Osteocyte (in vitro differentiated cells): ENCODE measurements around the gene MARVELD2. TPM values are rescaled to one million over a fixed set of nuclear protein-coding genes. Genes with fewer than 3 reads are reported as not detected.
"Not testable (repeated sequence)": the region's sequence is repeated elsewhere in the genome, so short reads cannot be mapped to it uniquely, and the experiment has no call there.

Experiments used
- DNase-seq: peaks from one replicate; pipeline ENCODE4 v3.0.0; 2021; ENCODE audit warnings: mixed read lengths; ENCODE audit not compliant: unreplicated experiment; ENCODE audit errors: extremely low spot score
- H3K27ac Mint-ChIP-seq: one replicate; pipeline ENCODE4 v1.8.0; 2021; ENCODE audit warnings: mild to moderate bottlenecking, mixed read lengths; ENCODE audit not compliant: unreplicated experiment
- H3K27me3 Mint-ChIP-seq: one replicate; pipeline ENCODE4 v1.8.0; 2021; ENCODE audit warnings: mixed read lengths; ENCODE audit not compliant: unreplicated experiment
- H3K36me3 Mint-ChIP-seq: one replicate; pipeline ENCODE4 v1.8.0; 2021; ENCODE audit warnings: mixed read lengths; ENCODE audit not compliant: unreplicated experiment
- H3K4me1 Mint-ChIP-seq: one replicate; pipeline ENCODE4 v1.8.0; 2021; ENCODE audit warnings: mixed read lengths; ENCODE audit not compliant: unreplicated experiment
- H3K4me3 Mint-ChIP-seq: one replicate; pipeline ENCODE4 v1.8.0; 2021; ENCODE audit warnings: mild to moderate bottlenecking, moderate library complexity, mixed read lengths; ENCODE audit not compliant: unreplicated experiment
- H3K9me3 Mint-ChIP-seq: one replicate; pipeline ENCODE4 v1.8.0; 2021; ENCODE audit warnings: mixed read lengths; ENCODE audit not compliant: unreplicated experiment
- total RNA-seq: library from RNA; stranded (reverse); gene quantifications from 2 replicates; pipeline ENCODE4 v1.2.1, GENCODE V29; 2021
- TF ChIP-seq, protein P1 (sequence below): fragments of 200-600 bp; sonication (generic); IDR thresholded peaks from 2 replicates; pipeline ENCODE4 v1.5.0; 2021; ENCODE audit warnings: antibody characterized with exemption, mild to moderate bottlenecking, moderate library complexity

The MARVELD2 gene
- total RNA-seq, 1 donor from 2014 or later = 0.38 TPM

DNA sequence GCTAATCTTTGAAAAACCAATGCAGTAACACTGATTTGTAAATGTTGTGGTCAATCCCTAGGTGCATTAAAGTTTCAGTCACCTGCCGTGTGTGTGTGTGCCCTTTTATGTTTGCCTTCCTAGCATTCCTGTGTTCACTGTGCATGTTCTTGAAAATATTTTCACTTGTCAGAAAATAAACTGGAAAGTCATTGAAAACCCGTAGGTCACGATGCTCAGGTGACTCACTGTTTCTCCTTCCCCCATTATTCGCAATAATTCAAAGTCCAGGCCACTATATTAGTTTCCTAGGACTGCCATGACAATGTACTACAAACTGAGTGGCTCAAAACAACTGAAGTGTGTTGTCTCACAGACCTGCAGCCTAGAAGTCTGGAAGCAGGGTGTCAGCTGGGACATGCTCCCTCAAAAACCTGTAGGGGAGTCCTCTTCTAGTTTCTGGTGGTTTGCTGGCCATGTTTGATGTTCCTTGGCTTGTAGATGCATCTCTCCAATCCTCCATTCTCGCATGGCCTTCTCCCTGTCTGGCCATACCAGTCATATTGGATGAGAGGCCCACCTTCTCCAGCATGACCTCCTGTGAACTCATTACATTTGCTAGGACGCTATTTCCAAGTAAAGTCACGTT, 29.3 kb downstream of the MARVELD2 start:
- Mint-ChIP-seq H3K27ac (no peak overlapping the region), H3K9me3 (no peaks in the 10 kb centered on the region), H3K27me3 (no peaks in the 10 kb centered on the region), H3K4me3 (no peak overlapping the region), H3K36me3 (no peaks in the 10 kb centered on the region), H3K4me1 (peaks cover 12% of the 10 kb centered on the region)
- peak; percentile 11 for DNase-seq
- TF ChIP-seq, protein P1, sequence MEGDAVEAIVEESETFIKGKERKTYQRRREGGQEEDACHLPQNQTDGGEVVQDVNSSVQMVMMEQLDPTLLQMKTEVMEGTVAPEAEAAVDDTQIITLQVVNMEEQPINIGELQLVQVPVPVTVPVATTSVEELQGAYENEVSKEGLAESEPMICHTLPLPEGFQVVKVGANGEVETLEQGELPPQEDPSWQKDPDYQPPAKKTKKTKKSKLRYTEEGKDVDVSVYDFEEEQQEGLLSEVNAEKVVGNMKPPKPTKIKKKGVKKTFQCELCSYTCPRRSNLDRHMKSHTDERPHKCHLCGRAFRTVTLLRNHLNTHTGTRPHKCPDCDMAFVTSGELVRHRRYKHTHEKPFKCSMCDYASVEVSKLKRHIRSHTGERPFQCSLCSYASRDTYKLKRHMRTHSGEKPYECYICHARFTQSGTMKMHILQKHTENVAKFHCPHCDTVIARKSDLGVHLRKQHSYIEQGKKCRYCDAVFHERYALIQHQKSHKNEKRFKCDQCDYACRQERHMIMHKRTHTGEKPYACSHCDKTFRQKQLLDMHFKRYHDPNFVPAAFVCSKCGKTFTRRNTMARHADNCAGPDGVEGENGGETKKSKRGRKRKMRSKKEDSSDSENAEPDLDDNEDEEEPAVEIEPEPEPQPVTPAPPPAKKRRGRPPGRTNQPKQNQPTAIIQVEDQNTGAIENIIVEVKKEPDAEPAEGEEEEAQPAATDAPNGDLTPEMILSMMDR = no peak

DNA sequence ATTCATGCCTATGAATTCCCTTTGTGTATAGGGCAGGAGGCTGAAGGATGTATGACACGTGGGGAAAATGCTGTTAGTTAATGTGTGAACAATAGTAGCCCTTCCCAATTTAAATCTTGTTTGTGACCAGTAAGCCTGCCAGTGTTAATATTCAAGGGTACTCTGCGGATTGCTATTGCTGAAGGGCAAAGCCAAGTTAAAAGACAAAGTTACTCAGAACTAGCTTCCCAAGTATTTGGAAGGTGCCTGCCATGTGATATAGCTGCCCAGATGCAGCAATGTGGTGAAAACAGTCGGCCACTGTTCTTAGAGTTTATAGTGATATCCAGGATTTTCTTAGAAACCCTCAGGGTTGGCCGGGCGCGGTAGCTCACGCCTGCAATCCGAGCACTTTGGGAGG, 34.6 kb downstream of the MARVELD2 start:
- no peak for DNase-seq
- no peaks in the 10 kb centered on the region for H3K27me3 Mint-ChIP-seq
- H3K27ac Mint-ChIP-seq = no peak overlapping the region
- H3K4me1 Mint-ChIP-seq = peaks cover 5% of the 10 kb centered on the region
- no peak overlapping the region for H3K4me3 Mint-ChIP-seq
- TF ChIP-seq, protein P1 = no peak
- no peaks in the 10 kb centered on the region for H3K9me3 Mint-ChIP-seq
- H3K36me3 Mint-ChIP-seq = no peaks in the 10 kb centered on the region

DNA sequence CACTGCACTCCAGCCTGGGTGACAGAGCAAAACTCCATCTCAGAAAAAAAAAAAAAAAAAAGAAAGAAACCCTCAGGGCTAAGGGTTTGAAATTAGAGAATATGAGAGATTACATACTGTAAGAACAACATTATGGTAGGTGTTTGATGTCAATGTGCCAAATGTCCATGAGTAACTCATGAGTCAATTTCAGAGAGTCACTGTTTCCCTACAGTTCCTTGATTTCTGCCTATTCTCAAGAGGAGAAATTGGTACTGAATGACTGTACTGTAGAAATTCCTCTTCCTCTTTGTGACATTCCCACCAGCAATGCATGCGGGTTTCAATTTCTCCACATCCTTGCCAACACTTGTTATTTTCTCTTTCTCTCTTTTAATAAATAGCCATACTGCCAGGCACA, 35.2 kb downstream of the MARVELD2 start:
- no peaks in the 10 kb centered on the region for H3K36me3 Mint-ChIP-seq
- no peak overlapping the region for H3K27ac Mint-ChIP-seq
- DNase-seq = no peak
- TF ChIP-seq, protein P1 = no peak
- peaks cover 5% of the 10 kb centered on the region for H3K4me1 Mint-ChIP-seq
- H3K27me3 Mint-ChIP-seq = no peaks in the 10 kb centered on the region
- H3K9me3 Mint-ChIP-seq = no peaks in the 10 kb centered on the region
- no peak overlapping the region for H3K4me3 Mint-ChIP-seq

DNA sequence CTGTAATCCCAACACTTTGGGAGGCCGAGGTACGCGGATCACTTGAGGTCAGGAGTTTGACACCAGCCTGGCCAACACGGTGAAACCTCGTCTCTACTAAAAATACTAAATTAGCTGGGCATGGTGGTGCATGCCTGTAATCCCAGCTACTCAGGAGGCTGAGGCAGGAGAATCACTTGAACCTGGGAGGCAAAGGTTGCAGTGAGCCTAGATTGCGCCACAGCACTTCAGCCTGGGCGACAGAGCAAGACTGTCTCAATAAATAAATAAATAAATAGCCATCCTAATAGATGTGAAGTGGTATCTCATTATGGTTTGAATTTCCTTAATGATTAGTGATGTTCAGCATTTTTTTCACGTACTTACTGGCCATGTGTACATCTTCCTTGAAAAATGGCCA, 35.6 kb downstream of the MARVELD2 start:
- not testable (repeated sequence) for H3K27me3 Mint-ChIP-seq, H3K36me3 Mint-ChIP-seq, H3K4me3 Mint-ChIP-seq, H3K4me1 Mint-ChIP-seq, DNase-seq, H3K9me3 Mint-ChIP-seq, H3K27ac Mint-ChIP-seq

DNA sequence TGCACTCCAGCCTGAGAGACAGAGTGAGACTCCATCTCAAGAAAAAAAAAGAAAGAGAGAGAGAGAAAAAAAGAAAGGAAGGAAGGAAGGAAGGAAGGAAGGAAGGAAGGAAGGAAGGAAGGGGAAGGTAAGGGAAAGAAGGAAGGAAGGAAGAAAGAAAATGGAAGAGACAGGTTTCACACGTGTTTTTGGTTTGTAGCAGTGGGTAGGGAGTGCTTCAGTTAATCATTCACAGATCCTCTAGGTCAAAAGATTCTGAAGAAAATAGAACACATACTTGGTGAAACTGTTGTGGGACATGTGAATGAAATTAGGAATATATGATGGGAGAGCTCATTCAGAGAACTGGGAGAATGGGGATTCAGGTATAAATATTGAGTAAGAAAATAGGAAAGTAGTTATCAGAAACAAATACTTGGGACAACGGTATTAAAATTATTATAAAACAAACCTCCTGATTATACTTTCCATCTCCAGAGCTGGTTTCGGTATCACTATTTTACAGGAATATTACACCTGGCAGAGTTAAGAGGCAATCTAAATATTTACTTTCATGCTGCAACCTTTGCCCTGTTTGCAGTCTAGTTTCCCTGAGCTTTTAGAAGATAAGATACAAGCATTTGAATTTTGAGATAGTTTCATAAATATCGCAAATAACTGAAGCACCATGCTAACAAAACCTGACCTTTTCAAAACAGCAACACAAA, 37.2 kb downstream of the MARVELD2 start:
- DNase-seq = no peak
- Mint-ChIP-seq H3K4me3 (no peak overlapping the region), H3K4me1 (peaks cover 5% of the 10 kb centered on the region), H3K9me3 (no peaks in the 10 kb centered on the region), H3K27me3 (no peaks in the 10 kb centered on the region), H3K36me3 (no peaks in the 10 kb centered on the region), H3K27ac (no peak overlapping the region)
- TF ChIP-seq, protein P1 = no peak

DNA sequence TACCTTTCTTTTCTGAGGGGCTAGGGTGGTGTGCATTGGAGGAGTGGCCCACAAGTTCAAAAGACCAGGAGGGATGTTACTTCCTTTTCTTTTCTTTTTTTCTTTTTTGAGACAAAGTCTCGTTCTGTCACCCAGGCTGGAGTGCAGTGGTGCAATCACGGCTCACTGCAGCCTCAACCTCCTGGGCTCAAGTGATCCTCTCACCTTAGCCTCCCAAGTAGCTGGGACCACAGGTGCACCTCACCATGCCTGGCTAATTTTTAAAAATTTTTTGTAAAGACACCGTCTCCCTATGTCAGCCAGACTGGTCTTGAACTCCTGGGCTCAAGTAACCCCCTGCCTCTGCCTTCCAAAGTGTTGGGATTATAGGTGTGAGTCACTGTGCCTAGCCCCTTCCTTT, 38.6 kb downstream of the MARVELD2 start:
- H3K27ac Mint-ChIP-seq, H3K4me1 Mint-ChIP-seq, H3K36me3 Mint-ChIP-seq, DNase-seq, H3K4me3 Mint-ChIP-seq, H3K9me3 Mint-ChIP-seq, H3K27me3 Mint-ChIP-seq: not testable (repeated sequence)
